DND-41 (cell line): Measurements from ENCODE around the gene UGT3A1.

Experiments used
- ATAC-seq: fragments of 200-7000 bp; cut with Tn5 transposase; 3 replicates; pipeline ENCODE4 v1.9.1; 2021; ENCODE audit warnings: low read depth; ENCODE audit not compliant: insufficient read depth
- DNase-seq: peaks from one replicate; pipeline ENCODE4 v3.0.0-alpha.2; 2020
- H2AFZ ChIP-seq: 2 replicates; pipeline ENCODE4 v1.6.0; 2012; ENCODE audit warnings: low read depth, low read length
- H3K27ac ChIP-seq: 2 replicates; pipeline ENCODE4 v1.5.1; 2012; ENCODE audit warnings: low read length, inconsistent platforms
- H3K27me3 ChIP-seq: fragments of 200-600 bp; sonication (generic); 2 replicates; pipeline ENCODE4 v1.6.0; 2012; ENCODE audit warnings: low read length, mild to moderate bottlenecking, inconsistent platforms; ENCODE audit not compliant: insufficient read depth, poor library complexity
- H3K36me3 ChIP-seq: 2 replicates; pipeline ENCODE4 v1.5.1; 2012; ENCODE audit warnings: low read length, inconsistent platforms; ENCODE audit not compliant: insufficient read depth
- H3K4me1 ChIP-seq: 2 replicates; pipeline ENCODE4 v1.5.1; 2012; ENCODE audit warnings: mild to moderate bottlenecking, low read length; ENCODE audit not compliant: insufficient read depth
- H3K4me2 ChIP-seq: 2 replicates; pipeline ENCODE4 v1.6.0; 2012; ENCODE audit warnings: mild to moderate bottlenecking, moderate library complexity, low read length, inconsistent platforms; ENCODE audit not compliant: insufficient read depth
- H3K4me3 ChIP-seq, 2 experiments: fragments of 200-600 bp in 1 of 2; shearing (Covaris generic) in 1 of 2; 2 replicates each; pipeline ENCODE4 v1.5.1; 2012 to 2016; ENCODE audit warnings: inconsistent platforms in 2 of 2, low read length in 2 of 2, mild to moderate bottlenecking in 2 of 2, low read depth in 1 of 2, moderate library complexity in 1 of 2
- H3K79me2 ChIP-seq: 2 replicates; pipeline ENCODE4 v1.6.0; 2012; ENCODE audit warnings: low read length, inconsistent platforms; ENCODE audit not compliant: insufficient read depth
- H3K9ac ChIP-seq: 2 replicates; pipeline ENCODE4 v1.6.0; 2012; ENCODE audit warnings: low read depth, mild to moderate bottlenecking, inconsistent platforms, low read length, moderate library complexity
- H3K9me3 ChIP-seq: 2 replicates; pipeline ENCODE4 v1.5.1; 2012; ENCODE audit warnings: low read length, moderate library complexity, mild to moderate bottlenecking, inconsistent platforms; ENCODE audit not compliant: insufficient read depth, severe bottlenecking
- H4K20me1 ChIP-seq: 2 replicates; pipeline ENCODE4 v1.6.0; 2012; ENCODE audit warnings: low read length; ENCODE audit not compliant: insufficient read depth
- CTCF ChIP-seq: IDR thresholded peaks from 2 replicates; pipeline ENCODE4 v1.5.1; 2012; ENCODE audit warnings: borderline replicate concordance, low read length, moderate library complexity, mild to moderate bottlenecking; ENCODE audit not compliant: poor library complexity, severe bottlenecking; ENCODE audit errors: extremely low read depth
- EZH2 ChIP-seq: IDR thresholded peaks from 3 replicates; pipeline ENCODE4 v1.6.1; 2012; ENCODE audit warnings: borderline replicate concordance, low read depth, mild to moderate bottlenecking, moderate library complexity, low read length, inconsistent platforms; ENCODE audit not compliant: severe bottlenecking

The UGT3A1 gene

GRCh38 chr5:35956429-35956828 is 34.8 kb downstream of the UGT3A1 start:
- no peak for ATAC-seq
- H3K36me3 ChIP-seq = no peaks in the 10 kb centered on the region
- no peaks in the 10 kb centered on the region for H3K9me3 ChIP-seq
- no peak overlapping the region for H3K4me3 ChIP-seq
- DNase-seq = no peak
- TF ChIP-seq EZH2 = no peak
- TF ChIP-seq CTCF = no peak
- no peak overlapping the region for H3K27ac ChIP-seq
- H2AFZ ChIP-seq = no peak overlapping the region
- H3K27me3 ChIP-seq = no peaks in the 10 kb centered on the region
- no peak overlapping the region for H3K9ac ChIP-seq
- no peaks in the 10 kb centered on the region for H4K20me1 ChIP-seq
- no peaks in the 10 kb centered on the region for H3K79me2 ChIP-seq
- peaks cover 4% of the 10 kb centered on the region for H3K4me1 ChIP-seq
- no peak overlapping the region for H3K4me2 ChIP-seq

- peak; percentile 99 for ATAC-seq
Observed at GRCh38 chr5:35954175-35954574, 37.0 kb downstream of the UGT3A1 start.

GRCh38 chr5:35947085-35947484 is 44.1 kb downstream of the UGT3A1 start:
- H3K4me1 ChIP-seq = no peaks in the 10 kb centered on the region
- no peak for ATAC-seq
- H3K27me3 ChIP-seq = no peaks in the 10 kb centered on the region
- TF ChIP-seq EZH2 = no peak
- no peak for TF ChIP-seq CTCF
- peaks cover 3% of the 10 kb centered on the region for H3K9me3 ChIP-seq
- no peak overlapping the region for H3K9ac ChIP-seq
- no peak overlapping the region for H3K4me2 ChIP-seq
- no peak for DNase-seq
- H3K79me2 ChIP-seq = no peaks in the 10 kb centered on the region
- no peak overlapping the region for H3K4me3 ChIP-seq
- H3K36me3 ChIP-seq = no peaks in the 10 kb centered on the region
- H4K20me1 ChIP-seq = no peaks in the 10 kb centered on the region
- no peak overlapping the region for H3K27ac ChIP-seq
- H2AFZ ChIP-seq = no peak overlapping the region

More at GRCh38 chr5:35954175-35954574, 37.0 kb downstream of the UGT3A1 start:
- Histone ChIP-seq H2AFZ (no peak overlapping the region), H3K4me2 (no peak overlapping the region), H4K20me1 (no peaks in the 10 kb centered on the region), H3K4me1 (peaks cover 4% of the 10 kb centered on the region), H3K9ac (no peak overlapping the region), H3K4me3 (no peak overlapping the region), H3K79me2 (no peaks in the 10 kb centered on the region), H3K27ac (no peak overlapping the region), H3K9me3 (peaks cover 3% of the 10 kb centered on the region), H3K36me3 (no peaks in the 10 kb centered on the region), H3K27me3 (no peaks in the 10 kb centered on the region)
- TF ChIP-seq CTCF (peak; percentile 65), EZH2 (no peak)
- DNase-seq = peak; percentile 77

- H3K9me3 ChIP-seq = no peaks in the 10 kb centered on the region
- H2AFZ ChIP-seq = no peak overlapping the region
- TF ChIP-seq EZH2 = no peak
- TF ChIP-seq CTCF = peak; percentile 36
- H3K4me2 ChIP-seq = no peak overlapping the region
- H3K79me2 ChIP-seq = no peaks in the 10 kb centered on the region
- no peaks in the 10 kb centered on the region for H3K36me3 ChIP-seq
- no peaks in the 10 kb centered on the region for H3K27me3 ChIP-seq
- no peak overlapping the region for H3K27ac ChIP-seq
- H4K20me1 ChIP-seq = no peaks in the 10 kb centered on the region
- DNase-seq (no peak), ATAC-seq (0 out of 3 replicates have a peak, but pooled peaks have one; percentile 17)
- H3K9ac ChIP-seq = no peak overlapping the region
- no peak overlapping the region for H3K4me3 ChIP-seq
- no peaks in the 10 kb centered on the region for H3K4me1 ChIP-seq
Observed at GRCh38 chr5:35939639-35940038, 51.6 kb downstream of the UGT3A1 start.
